Keratinocyte (primary cell): Measurements from ENCODE around the gene ERBB4. TPM values are rescaled to one million over a fixed set of nuclear protein-coding genes. Genes with fewer than 3 reads are reported as not detected.

ENCODE experiments used
- DNase-seq: peaks from one replicate; pipeline ENCODE4 v3.0.0-alpha.2; 2011; ENCODE audit warnings: low read depth, missing footprints, low spot score
- FAIRE-seq: peaks from 2 replicates; lab custom pipeline; 2011; peaks lifted over from hg19 to GRCh38; lab: Jason Lieb, UNC
- H2AFZ ChIP-seq: 2 replicates; pipeline ENCODE4 v1.6.0; 2012; ENCODE audit warnings: low read length, control low read depth, inconsistent platforms; ENCODE audit not compliant: control insufficient read depth
- H3K27ac ChIP-seq: 2 replicates; pipeline ENCODE4 v1.5.1; 2011; ENCODE audit warnings: low read length; ENCODE audit not compliant: control insufficient read depth, insufficient read depth
- H3K27me3 ChIP-seq: 3 replicates; pipeline ENCODE4 v1.6.0; 2011; ENCODE audit warnings: low read length; ENCODE audit not compliant: control insufficient read depth, insufficient read depth; ENCODE audit errors: extremely low read depth
- H3K36me3 ChIP-seq, 2 experiments: 2 replicates in 1 of 2; 3 replicates in 1 of 2; pipeline ENCODE4 v1.5.1; 2011; ENCODE audit warnings: low read length in 2 of 2, mild to moderate bottlenecking in 1 of 2; ENCODE audit not compliant: control insufficient read depth in 2 of 2, insufficient read depth in 2 of 2; ENCODE audit errors: extremely low read depth in 1 of 2
- H3K4me1 ChIP-seq: 3 replicates; pipeline ENCODE4 v1.5.1; 2011; ENCODE audit warnings: low read length; ENCODE audit not compliant: control insufficient read depth, insufficient read depth; ENCODE audit errors: extremely low read depth
- H3K4me2 ChIP-seq: 3 replicates; pipeline ENCODE4 v1.6.0; 2011; ENCODE audit warnings: low read depth, low read length; ENCODE audit not compliant: control insufficient read depth, insufficient read depth; ENCODE audit errors: extremely low read depth
- H3K4me3 ChIP-seq, 3 experiments: fragments of 200-600 bp in 1 of 3; sonication (generic) in 1 of 3; 2 replicates in 2 of 3; 3 replicates in 1 of 3; pipeline ENCODE4 v1.5.1; 2011 to 2016; ENCODE audit warnings: low read length in 3 of 3, mild to moderate bottlenecking in 3 of 3, control low read depth in 2 of 3, inconsistent platforms in 1 of 3, low read depth in 1 of 3, mixed read lengths in 1 of 3, mixed run types in 1 of 3, moderate library complexity in 1 of 3; ENCODE audit not compliant: control insufficient read depth in 2 of 3, insufficient read depth in 2 of 3; ENCODE audit errors: extremely low read depth in 1 of 3
- H3K79me2 ChIP-seq: 2 replicates; pipeline ENCODE4 v1.6.0; 2012; ENCODE audit warnings: low read length; ENCODE audit not compliant: control insufficient read depth, insufficient read depth
- H3K9ac ChIP-seq: 3 replicates; pipeline ENCODE4 v1.6.0; 2011; ENCODE audit warnings: low read length; ENCODE audit not compliant: control insufficient read depth, insufficient read depth; ENCODE audit errors: extremely low read depth
- H3K9me1 ChIP-seq: 3 replicates; pipeline ENCODE4 v1.6.0; 2011; ENCODE audit warnings: low read length; ENCODE audit not compliant: control insufficient read depth, insufficient read depth; ENCODE audit errors: extremely low read depth
- H3K9me3 ChIP-seq: 2 replicates; pipeline ENCODE4 v1.5.1; 2012; ENCODE audit warnings: low read depth, low read length; ENCODE audit not compliant: control insufficient read depth
- H4K20me1 ChIP-seq: 3 replicates; pipeline ENCODE4 v1.6.0; 2011; ENCODE audit warnings: low read length; ENCODE audit not compliant: control insufficient read depth, insufficient read depth; ENCODE audit errors: extremely low read depth
- CTCF ChIP-seq, 3 experiments: IDR thresholded peaks in 1 of 3; conservative IDR thresholded peaks in 1 of 3; optimal IDR thresholded peaks in 1 of 3; 2 replicates in 2 of 3; 3 replicates in 1 of 3; pipeline versions ENCODE3 to v1.5.1; 2011; ENCODE audit warnings: low read length in 3 of 3, mild to moderate bottlenecking in 3 of 3, moderate library complexity in 2 of 3, control low read depth in 1 of 3, inconsistent platforms in 1 of 3; ENCODE audit not compliant: insufficient read depth in 2 of 3; ENCODE audit errors: extremely low read depth in 1 of 3
- EZH2 ChIP-seq: IDR thresholded peaks from one replicate; pipeline ENCODE4 v1.6.1; 2012; ENCODE audit warnings: inconsistent platforms, mild to moderate bottlenecking, low read length, moderate library complexity
- dilution Hi-C: fragments of 300-500 bp; cut with MboI; formaldehyde crosslinking; loops from one replicate; pipeline ENCODE4 v1.7.0; 2020; ENCODE audit warnings: low sequenced_read_pairs; ENCODE audit not compliant: extremely low pct_ligation_motif_present
- polyA plus RNA-seq, 5 experiments: library from polyadenylated mRNA; depleted of rRNA in 3 of 5; stranded (reverse) in 3 of 5; stranded (forward) in 1 of 5; unstranded in 1 of 5; fragments of >200 nt; gene quantifications; 1 replicate in 1 of 5; 2 replicates in 3 of 5; 3 replicates in 1 of 5; pipeline versions ENCODE4 v1.2.1 to v1.2.3, GENCODE V29; 2011 to 2012; ENCODE audit warnings: missing spikeins in 2 of 5, low read depth in 1 of 5, low replicate concordance in 1 of 5

Gene ERBB4
- polyA plus RNA-seq, 1 donor (not counting 4 experiments of a cell fraction or from before 2014, with no cell fraction given), result 0.01 TPM

- Histone ChIP-seq H3K4me3 (no peak overlapping the region), H3K4me2 (no peak overlapping the region), H3K27ac (no peak overlapping the region), H3K9ac (no peak overlapping the region), H3K9me1 (no peaks in the 10 kb centered on the region), H3K27me3 (no peaks in the 10 kb centered on the region), H3K4me1 (no peaks in the 10 kb centered on the region), H3K79me2 (no peaks in the 10 kb centered on the region), H3K9me3 (no peaks in the 10 kb centered on the region), H4K20me1 (no peaks in the 10 kb centered on the region), H3K36me3 (no peaks in the 10 kb centered on the region), H2AFZ (no peak overlapping the region)
- DNase-seq (no peak), FAIRE-seq (no peak)
- TF ChIP-seq CTCF (optimal IDR thresholded peaks at IDR 0.05 in 1 of 3, IDR thresholded peaks at IDR 0.05 in 1 of 3, conservative IDR thresholded peaks at IDR 0.05 in 1 of 3; ENCODE audit: extremely low read depth in 1 of 3, insufficient read depth in 2 of 3, low read length in 3 of 3), result no peak
- TF ChIP-seq EZH2, result no peak
- dilution Hi-C loops, result no loop called here
Observed at GRCh38 chr2:212213191-212213590, 325.4 kb downstream of the ERBB4 start.

GRCh38 chr2:212208467-212208866, 330.1 kb downstream of the ERBB4 start:
- dilution Hi-C loops, result no loop called here
- Histone ChIP-seq H3K27ac (no peak overlapping the region), H3K79me2 (no peaks in the 10 kb centered on the region), H3K4me2 (no peak overlapping the region), H3K27me3 (no peaks in the 10 kb centered on the region), H3K9ac (no peak overlapping the region), H3K36me3 (no peaks in the 10 kb centered on the region), H3K4me3 (no peak overlapping the region), H3K9me3 (no peaks in the 10 kb centered on the region), H2AFZ (no peak overlapping the region), H3K9me1 (no peaks in the 10 kb centered on the region), H4K20me1 (no peaks in the 10 kb centered on the region), H3K4me1 (no peaks in the 10 kb centered on the region)
- FAIRE-seq (no peak), DNase-seq (no peak)
- TF ChIP-seq CTCF (optimal IDR thresholded peaks at IDR 0.05 in 1 of 3, IDR thresholded peaks at IDR 0.05 in 1 of 3, conservative IDR thresholded peaks at IDR 0.05 in 1 of 3; ENCODE audit: extremely low read depth in 1 of 3, insufficient read depth in 2 of 3, low read length in 3 of 3), result no peak
- TF ChIP-seq EZH2, result no peak
